Trophoblast cell (in vitro differentiated cells and primary cell): ENCODE data around the gene ABL2.

Source experiments
- DNase-seq, 2 donors: peaks; one replicate each; pipeline ENCODE4 v3.0.0-alpha.2; 2016
- H2AFZ ChIP-seq: 2 replicates; pipeline ENCODE4 v1.6.1; 2013; ENCODE audit warnings: low read length, moderate library complexity, mild to moderate bottlenecking; ENCODE audit not compliant: insufficient read depth, poor library complexity
- H2AK5ac ChIP-seq: 2 replicates; pipeline ENCODE4 v1.6.1; 2013; ENCODE audit warnings: mild to moderate bottlenecking, low read length
- H2BK120ac ChIP-seq: 2 replicates; pipeline ENCODE4 v1.6.1; 2013; ENCODE audit warnings: low read length, mild to moderate bottlenecking, moderate library complexity; ENCODE audit not compliant: insufficient read depth, poor library complexity
- H2BK12ac ChIP-seq: 2 replicates; pipeline ENCODE4 v1.6.1; 2013; ENCODE audit warnings: mild to moderate bottlenecking, low read length, moderate library complexity
- H2BK5ac ChIP-seq: 2 replicates; pipeline ENCODE4 v1.6.1; 2013; ENCODE audit warnings: low read length, low read depth, moderate library complexity, mild to moderate bottlenecking; ENCODE audit not compliant: poor library complexity
- H3K14ac ChIP-seq: 2 replicates; pipeline ENCODE4 v1.6.1; 2013; ENCODE audit warnings: mild to moderate bottlenecking, low read length
- H3K18ac ChIP-seq: 2 replicates; pipeline ENCODE4 v1.6.1; 2013; ENCODE audit warnings: mild to moderate bottlenecking, low read length
- H3K23ac ChIP-seq: 2 replicates; pipeline ENCODE4 v1.6.1; 2013; ENCODE audit warnings: low read length
- H3K27ac ChIP-seq: 2 replicates; pipeline ENCODE4 v1.5.1; 2013; ENCODE audit warnings: low read depth, mild to moderate bottlenecking, inconsistent platforms, low read length, moderate library complexity
- H3K27me3 ChIP-seq: 2 replicates; pipeline ENCODE4 v1.6.1; 2013; ENCODE audit warnings: inconsistent platforms, mild to moderate bottlenecking, low read length, moderate library complexity; ENCODE audit not compliant: insufficient read depth
- H3K36me3 ChIP-seq, 2 experiments: 1 replicate in 1 of 2; 2 replicates in 1 of 2; pipeline ENCODE4 v1.6.1; 2013; ENCODE audit warnings: low read length in 2 of 2, mild to moderate bottlenecking in 2 of 2, moderate library complexity in 1 of 2; ENCODE audit not compliant: insufficient read depth in 2 of 2, control insufficient read depth in 1 of 2
- H3K4ac ChIP-seq: 2 replicates; pipeline ENCODE4 v1.6.1; 2013; ENCODE audit warnings: low read depth, mild to moderate bottlenecking, low read length, moderate library complexity
- H3K4me1 ChIP-seq, 2 experiments: 1 replicate in 1 of 2; 2 replicates in 1 of 2; pipeline ENCODE4 v1.6.1; 2013; ENCODE audit warnings: low read length in 2 of 2, mild to moderate bottlenecking in 2 of 2, moderate library complexity in 1 of 2; ENCODE audit not compliant: insufficient read depth in 2 of 2, control insufficient read depth in 1 of 2
- H3K4me2 ChIP-seq: 2 replicates; pipeline ENCODE4 v1.6.1; 2013; ENCODE audit warnings: inconsistent platforms, mild to moderate bottlenecking, low read length, moderate library complexity
- H3K4me3 ChIP-seq: 2 replicates; pipeline ENCODE4 v1.5.1; 2013; ENCODE audit warnings: mild to moderate bottlenecking, low read depth, low read length, inconsistent platforms
- H3K79me1 ChIP-seq: one replicate; pipeline ENCODE4 v1.6.1; 2013; ENCODE audit warnings: low read length
- H3K79me2 ChIP-seq: 2 replicates; pipeline ENCODE4 v1.6.1; 2013; ENCODE audit warnings: low read length, mild to moderate bottlenecking; ENCODE audit not compliant: control insufficient read depth, insufficient read depth, poor library complexity
- H3K9ac ChIP-seq: 2 replicates; pipeline ENCODE4 v1.6.1; 2013; ENCODE audit warnings: mild to moderate bottlenecking, low read length
- H3K9me3 ChIP-seq: 2 replicates; pipeline ENCODE4 v1.6.1; 2013; ENCODE audit warnings: low read depth, mild to moderate bottlenecking, control low read depth, inconsistent platforms, low read length; ENCODE audit not compliant: insufficient read depth
- H4K12ac ChIP-seq: 2 replicates; pipeline ENCODE4 v1.6.1; 2013; ENCODE audit warnings: low read depth, mild to moderate bottlenecking, low read length, moderate library complexity
- H4K8ac ChIP-seq: 2 replicates; pipeline ENCODE4 v1.6.1; 2013; ENCODE audit warnings: low read depth, mild to moderate bottlenecking, low read length, moderate library complexity
- H4K91ac ChIP-seq: one replicate; pipeline ENCODE4 v1.6.1; 2013; ENCODE audit warnings: low read depth, mild to moderate bottlenecking, low read length, moderate library complexity
- WGBS: extraction: QIAGEN DNeasy Blood & Tissue Kit; methylation state at CpG from one replicate; pipeline ENCODE4 v1.1.7; 2013; ENCODE audit warnings: missing lambda C conversion rate; ENCODE audit not compliant: insufficient read length, insufficient coverage; ENCODE audit errors: extremely low coverage; 5-methylcytosine and 5-hydroxymethylcytosine counted together

ABL2 gene

GRCh38 chr1:179230721-179231120 lies 1.2 kb upstream of the ABL2 start:
- Histone ChIP-seq H3K36me3 (peaks cover 0 to 4% of the 10 kb centered on the region in 2 experiments), H3K4me3 (no peak overlapping the region), H3K79me1 (peaks cover 4% of the 10 kb centered on the region), H3K79me2 (peaks cover 6% of the 10 kb centered on the region), H2BK5ac (no peak overlapping the region), H4K8ac (no peak overlapping the region), H2BK120ac (no peak overlapping the region), H2BK12ac (no peak overlapping the region), H3K4ac (no peak overlapping the region), H3K27ac (no peak overlapping the region), H4K12ac (no peak overlapping the region), H3K18ac (no peak overlapping the region), H3K4me2 (no peak overlapping the region), H2AFZ (no peak overlapping the region), H2AK5ac (no peak overlapping the region), H3K9me3 (no peaks in the 10 kb centered on the region), H3K27me3 (no peaks in the 10 kb centered on the region), H3K14ac (no peak overlapping the region), H4K91ac (no peak overlapping the region), H3K4me1 (peaks cover 2 to 7% of the 10 kb centered on the region in 2 experiments), H3K23ac (no peak overlapping the region), H3K9ac (no peak overlapping the region)
- DNase-seq = no peak
- no CpG with 5 or more reads among the region's 3 CpGs for WGBS

DNA sequence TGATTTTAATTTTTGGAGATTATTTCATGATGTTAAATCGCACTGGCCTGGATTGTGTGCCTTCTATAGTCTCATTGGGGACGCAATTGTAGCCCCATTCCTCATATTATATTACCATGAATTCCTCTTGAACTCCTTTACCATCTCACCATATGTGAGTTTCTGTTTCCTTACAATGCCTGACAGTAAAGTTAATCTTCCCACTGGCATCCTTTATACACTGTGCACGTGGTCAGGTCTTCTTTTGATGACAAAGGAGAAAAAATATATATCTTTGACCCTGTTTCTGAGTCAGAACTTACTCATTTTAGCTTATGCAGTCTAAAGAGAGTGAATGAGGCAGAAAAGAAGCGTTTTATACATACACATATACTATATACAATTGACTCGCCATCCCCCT lies 774 bp upstream of the ABL2 start:
- no peak overlapping the region for H2BK12ac ChIP-seq
- H3K14ac ChIP-seq = no peak overlapping the region
- no CpG with 5 or more reads among the region's 5 CpGs for WGBS
- H4K12ac ChIP-seq = no peak overlapping the region
- no peak for DNase-seq
- H3K4ac ChIP-seq = no peak overlapping the region
- H2AK5ac ChIP-seq = no peak overlapping the region
- H3K9ac ChIP-seq = no peak overlapping the region
- H3K23ac ChIP-seq = no peak overlapping the region
- H3K9me3 ChIP-seq = no peaks in the 10 kb centered on the region
- no peak overlapping the region for H2BK120ac ChIP-seq
- peaks cover 4% of the 10 kb centered on the region for H3K79me1 ChIP-seq
- no peak overlapping the region for H3K4me2 ChIP-seq
- no peak overlapping the region for H3K18ac ChIP-seq
- no peak overlapping the region for H2AFZ ChIP-seq
- no peak overlapping the region for H3K4me3 ChIP-seq
- H4K91ac ChIP-seq = no peak overlapping the region
- H3K4me1 ChIP-seq = peaks cover 2 to 7% of the 10 kb centered on the region in 2 experiments
- H3K36me3 ChIP-seq = peaks cover 0 to 4% of the 10 kb centered on the region in 2 experiments
- H3K79me2 ChIP-seq = peaks cover 6% of the 10 kb centered on the region
- H4K8ac ChIP-seq = no peak overlapping the region
- no peak overlapping the region for H2BK5ac ChIP-seq
- H3K27me3 ChIP-seq = no peaks in the 10 kb centered on the region
- no peak overlapping the region for H3K27ac ChIP-seq

GRCh38 chr1:179228783-179229213 lies 679 bp downstream of the ABL2 start:
- no peak overlapping the region for H3K18ac ChIP-seq
- WGBS = no CpG with 5 or more reads among the region's 19 CpGs

DNA sequence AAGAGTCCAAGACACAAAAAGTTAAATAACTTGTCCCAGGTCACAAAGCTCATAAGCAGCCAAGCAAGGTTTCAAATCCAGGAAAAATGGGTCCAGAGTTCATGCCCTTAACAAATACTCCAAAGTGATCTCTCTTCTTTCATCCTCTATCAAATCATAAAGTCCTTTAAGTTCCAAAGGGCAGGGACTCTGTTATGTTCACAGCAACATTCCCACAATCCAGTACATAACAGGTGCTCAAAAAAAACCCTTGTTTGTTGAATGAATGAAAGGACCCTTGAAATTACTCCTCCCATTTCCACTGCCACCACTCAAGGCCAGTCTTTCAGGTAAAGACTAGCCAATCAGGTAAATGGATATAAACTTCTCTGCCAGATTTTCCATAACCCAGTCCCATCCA lies 2.7 kb downstream of the ABL2 start:
- H3K14ac ChIP-seq = no peak overlapping the region
- no peak overlapping the region for H2BK5ac ChIP-seq
- H3K79me2 ChIP-seq = peaks cover 9% of the 10 kb centered on the region
- H3K4ac ChIP-seq = peak overlapping the region; percentile 21
- H2BK12ac ChIP-seq = no peak overlapping the region
- DNase-seq = no peak
- no peak overlapping the region for H3K4me2 ChIP-seq
- H3K9ac ChIP-seq = no peak overlapping the region
- H3K4me1 ChIP-seq = peaks cover 2% of the 10 kb centered on the region in 2 experiments
- no peak overlapping the region for H3K23ac ChIP-seq
- no peak overlapping the region for H2BK120ac ChIP-seq
- peaks cover 4% of the 10 kb centered on the region for H3K79me1 ChIP-seq
- H3K27ac ChIP-seq = no peak overlapping the region
- H2AK5ac ChIP-seq = no peak overlapping the region
- no peak overlapping the region for H3K4me3 ChIP-seq
- no peak overlapping the region for H2AFZ ChIP-seq
- no peaks in the 10 kb centered on the region for H3K27me3 ChIP-seq
- H3K36me3 ChIP-seq = peaks cover 0 to 12% of the 10 kb centered on the region in 2 experiments
- H4K91ac ChIP-seq = no peak overlapping the region
- no peak overlapping the region for H4K8ac ChIP-seq
- no peak overlapping the region for H3K18ac ChIP-seq
- no peaks in the 10 kb centered on the region for H3K9me3 ChIP-seq
- no peak overlapping the region for H4K12ac ChIP-seq

More at GRCh38 chr1:179228783-179229213, 679 bp downstream of the ABL2 start:
- H2BK12ac ChIP-seq = no peak overlapping the region
- peak overlapping the region; percentile 65 for H3K4me2 ChIP-seq
- H3K9me3 ChIP-seq = no peaks in the 10 kb centered on the region
- H3K27ac ChIP-seq = no peak overlapping the region
- no peaks in the 10 kb centered on the region for H3K27me3 ChIP-seq
- peaks cover 4% of the 10 kb centered on the region for H3K79me1 ChIP-seq
- H3K36me3 ChIP-seq = peaks cover 0 to 11% of the 10 kb centered on the region in 2 experiments
- H2BK5ac ChIP-seq = no peak overlapping the region
- H4K8ac ChIP-seq = no peak overlapping the region
- peak overlapping the region; percentile 4 for H2AFZ ChIP-seq
- H4K91ac ChIP-seq = peak overlapping the region; percentile 93
- no peak overlapping the region for H3K4ac ChIP-seq
- peak overlapping the region; percentile 98 for H3K4me3 ChIP-seq
- peaks cover 9% of the 10 kb centered on the region for H3K79me2 ChIP-seq
- H2AK5ac ChIP-seq = no peak overlapping the region
- peak in 1 of 2 donors; percentile 16 for DNase-seq
- H2BK120ac ChIP-seq = no peak overlapping the region
- H3K14ac ChIP-seq = no peak overlapping the region
- peaks cover 2 to 7% of the 10 kb centered on the region in 2 experiments for H3K4me1 ChIP-seq
- no peak overlapping the region for H3K23ac ChIP-seq
- no peak overlapping the region for H3K9ac ChIP-seq
- H4K12ac ChIP-seq = peak overlapping the region; percentile 97
